ENCODE data around the gene KRTAP9-8.
"Not testable (repeated sequence)": the region's sequence is repeated elsewhere in the genome, so short reads cannot be mapped to it uniquely, and the experiment has no call there.

DNA sequence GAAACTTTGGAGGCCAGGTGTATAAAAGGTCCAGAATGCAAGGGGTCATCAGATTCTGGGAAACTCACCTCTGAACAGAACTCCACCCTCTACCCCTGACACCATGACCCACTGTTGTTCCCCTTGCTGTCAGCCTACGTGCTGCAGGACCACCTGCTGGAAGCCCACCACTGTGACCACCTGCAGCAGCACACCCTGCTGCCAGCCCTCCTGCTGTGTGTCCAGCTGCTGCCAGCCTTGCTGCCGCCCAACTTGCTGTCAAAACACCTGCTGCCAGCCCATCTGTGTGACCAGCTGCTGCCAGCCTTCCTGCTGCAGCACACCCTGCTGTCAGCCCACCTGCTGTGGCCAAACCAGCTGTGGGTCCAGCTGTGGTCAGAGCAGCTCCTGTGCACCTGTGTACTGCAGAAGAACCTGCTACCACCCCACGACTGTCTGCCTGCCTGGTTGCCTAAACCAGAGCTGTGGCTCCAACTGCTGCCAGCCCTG, at the start of gene KRTAP9-8:
- TF ChIP-seq, protein P1, sequence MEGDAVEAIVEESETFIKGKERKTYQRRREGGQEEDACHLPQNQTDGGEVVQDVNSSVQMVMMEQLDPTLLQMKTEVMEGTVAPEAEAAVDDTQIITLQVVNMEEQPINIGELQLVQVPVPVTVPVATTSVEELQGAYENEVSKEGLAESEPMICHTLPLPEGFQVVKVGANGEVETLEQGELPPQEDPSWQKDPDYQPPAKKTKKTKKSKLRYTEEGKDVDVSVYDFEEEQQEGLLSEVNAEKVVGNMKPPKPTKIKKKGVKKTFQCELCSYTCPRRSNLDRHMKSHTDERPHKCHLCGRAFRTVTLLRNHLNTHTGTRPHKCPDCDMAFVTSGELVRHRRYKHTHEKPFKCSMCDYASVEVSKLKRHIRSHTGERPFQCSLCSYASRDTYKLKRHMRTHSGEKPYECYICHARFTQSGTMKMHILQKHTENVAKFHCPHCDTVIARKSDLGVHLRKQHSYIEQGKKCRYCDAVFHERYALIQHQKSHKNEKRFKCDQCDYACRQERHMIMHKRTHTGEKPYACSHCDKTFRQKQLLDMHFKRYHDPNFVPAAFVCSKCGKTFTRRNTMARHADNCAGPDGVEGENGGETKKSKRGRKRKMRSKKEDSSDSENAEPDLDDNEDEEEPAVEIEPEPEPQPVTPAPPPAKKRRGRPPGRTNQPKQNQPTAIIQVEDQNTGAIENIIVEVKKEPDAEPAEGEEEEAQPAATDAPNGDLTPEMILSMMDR (conservative IDR thresholded peaks at IDR 0.05; ENCODE audit: low read depth, low read length) = not testable (repeated sequence)
- not testable (repeated sequence) for TF ChIP-seq POLR2A (IDR thresholded peaks at IDR 0.05; ENCODE audit: low read depth, low read length); MAFK (IDR thresholded peaks at IDR 0.05; ENCODE audit: low read depth, low read length); MXI1 (IDR thresholded peaks at IDR 0.05; ENCODE audit: borderline replicate concordance, low read depth, low read length); RAD21 (IDR thresholded peaks at IDR 0.05; ENCODE audit: low read length); SMC3 (IDR thresholded peaks at IDR 0.05; ENCODE audit: low read depth, low read length); RCOR1 (IDR thresholded peaks at IDR 0.05; ENCODE audit: insufficient replicate concordance, low read length); RFX5 (IDR thresholded peaks at IDR 0.05; ENCODE audit: low read depth, low read length)
